SK-N-SH (cell line): ENCODE data around the gene ACOXL. TPM values are rescaled to one million over a fixed set of nuclear protein-coding genes. Genes with fewer than 3 reads are reported as not detected.

Experiments used
- CTCF ChIA-PET: fragments of 300-600, 350-600 bp; formaldehyde crosslinking; extraction: SDS; loops from one replicate; lab custom pipeline; 2021; lab: Yijun Ruan, JAX
- POLR2A ChIA-PET: fragments of 350-600 bp; sonication (Branson Sonifier 250); formaldehyde crosslinking; extraction: SDS; loops from one replicate; lab custom pipeline; 2020; ENCODE audit warnings: antibody characterized with exemption, inconsistent platforms; lab: Yijun Ruan, JAX
- DNase-seq: peaks from one replicate; pipeline ENCODE4 v3.0.0; 2012
- H2AFZ ChIP-seq: fragments of 200-600 bp; sonication (generic); 2 replicates; pipeline ENCODE4 v1.8.1; 2016; ENCODE audit warnings: antibody characterized with exemption, mild to moderate bottlenecking, low read depth
- H3F3A ChIP-seq: fragments of 200-600 bp; sonication (generic); replicated peaks from 2 replicates; pipeline ENCODE3; 2016; ENCODE audit warnings: antibody characterized with exemption, mild to moderate bottlenecking; ENCODE audit not compliant: insufficient read depth
- H3K27ac ChIP-seq, 2 experiments: fragments of 200-500 bp in 1 of 2; fragments of 200-600 bp in 1 of 2; sonication (Bioruptor generic) in 1 of 2; sonication (generic), shearing (Covaris generic) in 1 of 2; 2 replicates each; pipeline versions ENCODE4 v1.5.1 to v1.6.1; 2014 to 2016; ENCODE audit warnings: low read depth in 2 of 2, inconsistent platforms in 1 of 2, low read length in 1 of 2, mild to moderate bottlenecking in 1 of 2, mixed read lengths in 1 of 2
- H3K27me3 ChIP-seq: fragments of 200-600 bp; sonication (generic), shearing (Covaris generic); 2 replicates; pipeline ENCODE4 v1.6.1; 2016; ENCODE audit warnings: mixed run types; ENCODE audit not compliant: insufficient read depth
- H3K36me3 ChIP-seq, 2 experiments: fragments of 200-500 bp in 1 of 2; fragments of 200-600 bp in 1 of 2; sonication (Bioruptor generic) in 1 of 2; sonication (generic) in 1 of 2; replicated peaks in 1 of 2; 2 replicates each; pipeline versions ENCODE3 to v1.5.1; 2014 to 2016; ENCODE audit warnings: low read length in 1 of 2, mild to moderate bottlenecking in 1 of 2; ENCODE audit not compliant: insufficient read depth in 2 of 2, control insufficient read depth in 1 of 2
- H3K4me1 ChIP-seq, 2 experiments: fragments of 200-500 bp in 1 of 2; fragments of 200-600 bp in 1 of 2; sonication (Bioruptor generic) in 1 of 2; sonication (generic), shearing (Covaris generic) in 1 of 2; 2 replicates each; pipeline versions ENCODE4 v1.5.1 to v1.6.1; 2014 to 2016; ENCODE audit warnings: low read depth in 1 of 2, low read length in 1 of 2, mixed run types in 1 of 2; ENCODE audit not compliant: insufficient read depth in 2 of 2, control insufficient read depth in 1 of 2
- H3K4me2 ChIP-seq: fragments of 200-600 bp; sonication (generic), shearing (Covaris generic); 2 replicates; pipeline ENCODE4 v1.6.1; 2017; ENCODE audit warnings: mixed run types
- H3K4me3 ChIP-seq, 2 experiments: fragments of 200-500 bp in 1 of 2; fragments of 200-600 bp in 1 of 2; sonication (Bioruptor generic) in 1 of 2; sonication (generic), shearing (Covaris generic) in 1 of 2; 2 replicates each; pipeline versions ENCODE4 v1.5.1 to v1.8.1; 2014 to 2016; ENCODE audit warnings: low read depth in 2 of 2, inconsistent platforms in 1 of 2, low read length in 1 of 2, mild to moderate bottlenecking in 1 of 2, mixed read lengths in 1 of 2, moderate library complexity in 1 of 2
- H3K79me2 ChIP-seq: fragments of 200-600 bp; sonication (generic); 2 replicates; pipeline ENCODE4 v1.8.1; 2017; ENCODE audit warnings: mild to moderate bottlenecking; ENCODE audit not compliant: insufficient read depth
- H3K9ac ChIP-seq: fragments of 200-600 bp; sonication (generic); 2 replicates; pipeline ENCODE4 v1.6.1; 2017; ENCODE audit warnings: mixed run types
- H3K9me2 ChIP-seq: fragments of 200-600 bp; sonication (generic); 2 replicates; pipeline ENCODE4 v1.6.1; 2017; ENCODE audit warnings: mixed run types
- H3K9me3 ChIP-seq: fragments of 200-600 bp; sonication (generic); 2 replicates; pipeline ENCODE4 v1.6.1; 2017; ENCODE audit warnings: mixed run types, mild to moderate bottlenecking, moderate library complexity
- H4K20me1 ChIP-seq: fragments of 200-600 bp; sonication (generic); 2 replicates; pipeline ENCODE4 v1.6.1; 2017; ENCODE audit warnings: mild to moderate bottlenecking, mixed run types; ENCODE audit not compliant: insufficient read depth
- JUND ChIP-seq: IDR thresholded peaks from 2 replicates; pipeline ENCODE4 v1.4.0; 2012
- NFIC ChIP-seq: IDR thresholded peaks from 2 replicates; pipeline ENCODE4 v1.4.0; 2012; ENCODE audit warnings: borderline replicate concordance
- PBX3 ChIP-seq: IDR thresholded peaks from 2 replicates; pipeline ENCODE4; 2012
- POLR2AphosphoS5 ChIP-seq: IDR thresholded peaks from 2 replicates; pipeline ENCODE4 v1.6.1; 2012; ENCODE audit warnings: low read depth, low read length
- RCOR1 ChIP-seq: fragments of 150-350 bp; IDR thresholded peaks from 2 replicates; pipeline ENCODE4 v1.6.1; 2017; ENCODE audit warnings: antibody characterized with exemption, low read length
- TCF12 ChIP-seq: IDR thresholded peaks from 2 replicates; pipeline ENCODE4 v1.4.0; 2012
- WGBS: methylation state at CpG from one replicate; pipeline ENCODE4 v1.1.6; 2017; ENCODE audit warnings: low lambda C conversion rate; 5-methylcytosine and 5-hydroxymethylcytosine counted together
- polyA plus RNA-seq, 3 experiments: library from polyadenylated mRNA; depleted of rRNA; stranded (reverse); fragments of >200 nt; gene quantifications; 2 replicates each; pipeline ENCODE4 v1.2.3, GENCODE V29; 2012

Gene ACOXL
- polyA plus RNA-seq, 1 of the 3 experiments (the other 2 are of a cell fraction), result not detected

DNA sequence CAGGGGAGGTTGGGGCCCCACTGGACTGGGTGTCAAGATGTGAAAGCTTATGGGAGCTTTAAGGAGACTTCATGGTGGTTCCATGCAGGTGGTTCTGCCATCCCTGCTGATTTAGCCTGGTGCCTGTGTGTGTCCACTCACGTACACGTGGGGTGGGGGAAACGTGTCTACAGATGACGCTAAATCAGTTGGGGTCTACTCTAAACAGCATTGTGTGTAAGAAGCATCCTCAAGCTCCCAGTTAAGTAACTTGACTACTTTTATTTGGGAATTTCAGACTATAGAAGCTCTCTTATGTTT lies 435.4 kb downstream of the ACOXL start:
- Histone ChIP-seq H3K9me3 (no peaks in the 10 kb centered on the region), H3K36me3 (peaks cover 8 to 33% of the 10 kb centered on the region in 2 experiments), H3K4me2 (no peak overlapping the region), H3K79me2 (no peaks in the 10 kb centered on the region), H3K9me2 (no peaks in the 10 kb centered on the region), H3K27me3 (no peaks in the 10 kb centered on the region), H3F3A (peaks cover 5% of the 10 kb centered on the region), H3K9ac (no peak overlapping the region), H3K4me1 (peaks cover 16 to 34% of the 10 kb centered on the region in 2 experiments; a peak in 3 of 4 replicates), H3K27ac (no peak overlapping the region), H4K20me1 (no peaks in the 10 kb centered on the region), H2AFZ (no peak overlapping the region), H3K4me3 (no peak overlapping the region)
- ChIA-PET CTCF (no interaction called here), POLR2A (no interaction called here)
- DNase-seq, result no peak
- no peak for TF ChIP-seq NFIC
- no peak for TF ChIP-seq RCOR1
- no peak for TF ChIP-seq POLR2AphosphoS5
- no peak for TF ChIP-seq PBX3
- TF ChIP-seq TCF12, result no peak
- no peak for TF ChIP-seq JUND
- 92% methylated on average over 4 of the region's 4 CpGs for WGBS

Other genes starting within 250 kb of the ACOXL start
- gene RGPD6, start 155.4 kb upstream of the ACOXL start, polyA plus RNA-seq (2012; rRNA removed), result 2.0 and 6.1 TPM in 2 replicates
- gene BUB1, start 54.5 kb upstream of the ACOXL start, polyA plus RNA-seq (2012; rRNA removed), result 9.0 and 10.9 TPM in 2 replicates